K562 (cell line): ENCODE data around the gene GALNT16. TPM values are rescaled to one million over a fixed set of nuclear protein-coding genes. Genes with fewer than 3 reads are reported as not detected.

ENCODE experiments used
- ATAC-seq: fragments of 200-7000 bp; cut with Tn5 transposase; 3 replicates; pipeline ENCODE4 v1.9.1; 2020; ENCODE audit warnings: moderate library complexity
- BruUV-seq: library from RNA; stranded (reverse); fragments of 400-500 nt; replicated peaks from 2 replicates; lab custom pipeline; 2021; lab: Mats Ljungman, UMichigan
- CTCF ChIA-PET: fragments of 300-600 bp; formaldehyde crosslinking; extraction: SDS; loops from one replicate; lab custom pipeline; 2021; ENCODE audit warnings: low intra/inter-chr PET ratio; lab: Yijun Ruan, JAX
- POLR2A ChIA-PET: fragments of 300-600, 350-650 bp; sonication (Branson Sonifier 250); formaldehyde crosslinking; extraction: SDS; loops from one replicate; lab custom pipeline; 2021; ENCODE audit warnings: antibody characterized with exemption, inconsistent platforms; lab: Yijun Ruan, JAX
- DNase-seq, 4 experiments: peaks; one replicate each; pipeline versions ENCODE4 v3.0.0 to v3.0.0-alpha.2; 2011 to 2018; ENCODE audit warnings: low spot score in 3 of 4, mixed read lengths in 3 of 4; ENCODE audit errors: extremely low read depth in 1 of 4
- FAIRE-seq: peaks from 2 replicates; lab custom pipeline; 2011; peaks lifted over from hg19 to GRCh38; lab: Jason Lieb, UNC
- H2AFZ ChIP-seq: 2 replicates; pipeline ENCODE4 v1.6.0; 2011; ENCODE audit warnings: low read depth, low read length, control low read depth, inconsistent platforms
- H3K27ac ChIP-seq: fragments of 200-600 bp; 3 replicates; pipeline ENCODE4 v1.8.0; 2011; ENCODE audit warnings: low read depth, mild to moderate bottlenecking, control low read depth, inconsistent platforms, low read length, moderate library complexity, mixed read lengths; ENCODE audit errors: extremely low read depth
- H3K27me3 ChIP-seq, 2 experiments: fragments of 300-600 bp in 1 of 2; 2 replicates in 1 of 2; 3 replicates in 1 of 2; pipeline versions ENCODE4 v1.6.0 to v1.8.0; 2011; ENCODE audit warnings: inconsistent platforms in 2 of 2, low read length in 2 of 2, mild to moderate bottlenecking in 1 of 2, mixed read lengths in 1 of 2, moderate library complexity in 1 of 2; ENCODE audit not compliant: control insufficient read depth in 2 of 2, insufficient read depth in 2 of 2
- H3K36me3 ChIP-seq: fragments of 300-600 bp; 3 replicates; pipeline ENCODE4 v1.8.0; 2011; ENCODE audit warnings: mild to moderate bottlenecking, low read length, inconsistent platforms; ENCODE audit not compliant: control insufficient read depth, insufficient read depth
- H3K4me1 ChIP-seq, 2 experiments: fragments of 200-600 bp in 1 of 2; replicated peaks in 1 of 2; 2 replicates in 1 of 2; 3 replicates in 1 of 2; pipeline versions ENCODE4 v1.5.1 to v1.8.0; 2011; ENCODE audit warnings: inconsistent platforms in 2 of 2, low read length in 2 of 2, mild to moderate bottlenecking in 1 of 2, mixed read lengths in 1 of 2, moderate library complexity in 1 of 2; ENCODE audit not compliant: control insufficient read depth in 2 of 2, insufficient read depth in 2 of 2
- H3K4me2 ChIP-seq: 2 replicates; pipeline ENCODE4 v1.6.1; 2011; ENCODE audit warnings: low read length, control low read depth, inconsistent platforms, mixed read lengths; ENCODE audit not compliant: insufficient read depth
- H3K4me3 ChIP-seq: fragments of 200-600 bp; sonication (generic), shearing (Covaris generic); 2 replicates; pipeline ENCODE4 v1.5.1; 2016; ENCODE audit warnings: control low read depth, inconsistent platforms
- H3K79me2 ChIP-seq: fragments of 200-600 bp; 3 replicates; pipeline ENCODE4 v1.8.0; 2011; ENCODE audit warnings: low read length, inconsistent platforms; ENCODE audit not compliant: control insufficient read depth, insufficient read depth
- H3K9ac ChIP-seq, 2 experiments: 2 replicates each; pipeline versions ENCODE4 v1.6.0 to v1.6.1; 2011; ENCODE audit warnings: low read depth in 2 of 2, low read length in 2 of 2, control low read depth in 1 of 2, inconsistent platforms in 1 of 2, mild to moderate bottlenecking in 1 of 2, mixed read lengths in 1 of 2; ENCODE audit not compliant: insufficient read depth in 1 of 2
- H3K9me1 ChIP-seq: one replicate; pipeline ENCODE4 v1.6.0; 2011; ENCODE audit warnings: inconsistent platforms, mild to moderate bottlenecking, low read length, moderate library complexity; ENCODE audit not compliant: control insufficient read depth, insufficient read depth
- H3K9me3 ChIP-seq: replicated peaks from 2 replicates; pipeline ENCODE4 v1.5.1; 2011; ENCODE audit warnings: low read depth, low read length, inconsistent platforms; ENCODE audit not compliant: control insufficient read depth, insufficient read depth
- H4K20me1 ChIP-seq: replicated peaks from 2 replicates; pipeline ENCODE4 v1.6.1; 2011; ENCODE audit warnings: low read length, inconsistent platforms, mixed read lengths; ENCODE audit not compliant: control insufficient read depth, insufficient read depth
- CEBPG ChIP-seq, 3 experiments: fragments of 200-800 bp in 1 of 3; sonication (Bioruptor generic) in 1 of 3; sonication (generic) in 1 of 3; formaldehyde crosslinking in 1 of 3; IDR thresholded peaks in 2 of 3; conservative IDR thresholded peaks in 1 of 3; 2 replicates each; pipeline versions ENCODE4 v1.6.1 to v1.8.0; 2016 to 2022; ENCODE audit warnings: missing compliant biosample characterization in 2 of 3, missing genetic modification characterization in 2 of 3, mild to moderate bottlenecking in 1 of 3, missing genetic modification reagents in 1 of 3
- FIP1L1 ChIP-seq: fragments of 200-400 bp; formaldehyde crosslinking; IDR thresholded peaks from 2 replicates; pipeline ENCODE4 v1.6.1; 2018; ENCODE audit warnings: mild to moderate bottlenecking, low read depth, low read length; ENCODE audit not compliant: poor library complexity, severe bottlenecking
- SP1 ChIP-seq: sonication (generic); formaldehyde crosslinking; IDR thresholded peaks from 2 replicates; pipeline ENCODE4 v1.8.1; 2022; ENCODE audit warnings: mild to moderate bottlenecking, missing genetic modification reagents
- YY1 ChIP-seq, 3 experiments: IDR thresholded peaks; 2 replicates each; pipeline ENCODE4 v1.6.1; 2011; ENCODE audit warnings: low read length in 2 of 3, mild to moderate bottlenecking in 2 of 3, moderate library complexity in 2 of 3, borderline replicate concordance in 1 of 3, control low read depth in 1 of 3, low read depth in 1 of 3; ENCODE audit not compliant: insufficient read depth in 3 of 3, insufficient replicate concordance in 2 of 3, control insufficient read depth in 1 of 3, insufficient read length in 1 of 3; ENCODE audit errors: extremely low read depth in 1 of 3
- ZFP1 ChIP-seq: fragments of 450-650 bp; formaldehyde crosslinking; IDR thresholded peaks from 2 replicates; pipeline ENCODE4 v1.4.0; 2020; ENCODE audit warnings: mild to moderate bottlenecking, mixed read lengths
- ZNF551 ChIP-seq: fragments of 250-450 bp; sonication (Bioruptor Pico); IDR thresholded peaks from 2 replicates; pipeline ENCODE4 v1.5.0; 2021; ENCODE audit warnings: mild to moderate bottlenecking, moderate library complexity
- WGBS: fragments of 100-300 bp; shearing (Covaris generic); methylation state at CpG from one replicate; pipeline ENCODE4 v1.1.6; 2016; ENCODE audit warnings: low coverage, mixed read lengths; ENCODE audit not compliant: insufficient coverage; ENCODE audit errors: missing lambda C conversion rate; 5-methylcytosine and 5-hydroxymethylcytosine counted together
- in situ Hi-C: fragments of 300-500 bp; cut with MboI; formaldehyde crosslinking; loops from 4 replicates; pipeline ENCODE4 v1.15.0; 2018; ENCODE audit warnings: inconsistent platforms, mixed read lengths
- intact Hi-C: fragments of 100-400 bp; cut with micrococcal nuclease; formaldehyde crosslinking; loops from 2 replicates; pipeline ENCODE4 v1.14.2; 2022
- polyA plus RNA-seq, 8 experiments: library from polyadenylated mRNA; depleted of rRNA in 4 of 8; stranded (reverse) in 5 of 8; unstranded in 3 of 8; fragments of >200 nt; fragmentation: Nextera tagmentation in 2 of 8; fragmentation: Illumina TruSeq in 1 of 8; extraction: Ambion mirVana in 2 of 8; extraction: Trizol in 1 of 8; gene quantifications; 2 replicates each; pipeline versions ENCODE4 v1.2.1 to v1.2.3, GENCODE V29; 2011 to 2014; ENCODE audit warnings: inconsistent platforms in 1 of 8, missing spikeins in 1 of 8
- total RNA-seq, 7 experiments: library from RNA; depleted of rRNA in 6 of 7; stranded (reverse); fragments of >200 nt in 6 of 7; fragmentation: Illumina TruSeq in 2 of 7; extraction: Trizol in 2 of 7; gene quantifications; 2 replicates each; pipeline versions ENCODE4 v1.2.1 to v1.2.3, GENCODE V29; 2011 to 2021; ENCODE audit warnings: low replicate concordance in 1 of 7
- TF ChIP-seq, protein P1 (sequence below): fragments of 450-650 bp; formaldehyde crosslinking; IDR thresholded peaks from 2 replicates; pipeline ENCODE4 v1.4.0; 2020; ENCODE audit warnings: mild to moderate bottlenecking
- TF ChIP-seq, protein P2 (sequence below): fragments of 450-650 bp; IDR thresholded peaks from 2 replicates; pipeline ENCODE4 v1.7.0; 2016; ENCODE audit warnings: borderline replicate concordance
- TF ChIP-seq, protein P3 (sequence below): IDR thresholded peaks from 2 replicates; pipeline ENCODE4 v1.6.1; 2012; ENCODE audit warnings: low read depth, low read length, improper control_type of control experiment, borderline replicate concordance
- TF ChIP-seq, protein P4 (sequence below): IDR thresholded peaks from 2 replicates; pipeline ENCODE4 v1.6.1; 2011; ENCODE audit not compliant: insufficient read length; ENCODE audit errors: extremely low read depth

GALNT16 gene
- total and polyA plus RNA-seq, 9 of the 15 experiments (the other 6 are each of a cell fraction or from before 2014, with no cell fraction given): not detected

DNA sequence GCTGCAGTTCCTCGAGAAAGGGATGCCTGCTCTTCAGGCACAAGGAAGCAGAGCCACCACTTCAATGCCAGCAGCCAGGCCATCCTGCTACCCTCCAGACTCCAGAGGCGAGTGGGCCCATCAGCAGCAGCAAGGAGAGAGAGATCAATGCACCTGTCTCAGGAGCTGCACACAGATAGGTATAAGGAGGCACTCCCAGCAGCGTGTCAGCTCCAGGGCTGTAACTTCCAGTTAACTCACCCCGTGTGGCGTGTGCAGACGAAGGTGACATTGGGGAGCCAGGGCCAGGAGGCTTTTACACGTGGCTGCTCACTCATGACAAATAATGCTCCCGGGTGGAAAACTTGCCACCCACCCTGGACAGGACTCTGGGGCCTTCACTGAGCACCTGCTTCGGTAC lies 24.2 kb downstream of the GALNT16 start:
- no peaks in the 10 kb centered on the region for H3K36me3 ChIP-seq
- intact Hi-C loops: no loop called here
- no peak for FAIRE-seq
- CTCF ChIA-PET: no interaction called here
- TF ChIP-seq, protein P1, sequence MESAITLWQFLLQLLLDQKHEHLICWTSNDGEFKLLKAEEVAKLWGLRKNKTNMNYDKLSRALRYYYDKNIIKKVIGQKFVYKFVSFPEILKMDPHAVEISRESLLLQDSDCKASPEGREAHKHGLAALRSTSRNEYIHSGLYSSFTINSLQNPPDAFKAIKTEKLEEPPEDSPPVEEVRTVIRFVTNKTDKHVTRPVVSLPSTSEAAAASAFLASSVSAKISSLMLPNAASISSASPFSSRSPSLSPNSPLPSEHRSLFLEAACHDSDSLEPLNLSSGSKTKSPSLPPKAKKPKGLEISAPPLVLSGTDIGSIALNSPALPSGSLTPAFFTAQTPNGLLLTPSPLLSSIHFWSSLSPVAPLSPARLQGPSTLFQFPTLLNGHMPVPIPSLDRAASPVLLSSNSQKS (CRISPR knock-in tag): no peak
- no peak for TF ChIP-seq SP1
- TF ChIP-seq ZNF551 (CRISPR knock-in tag): no peak
- TF ChIP-seq, protein P2, sequence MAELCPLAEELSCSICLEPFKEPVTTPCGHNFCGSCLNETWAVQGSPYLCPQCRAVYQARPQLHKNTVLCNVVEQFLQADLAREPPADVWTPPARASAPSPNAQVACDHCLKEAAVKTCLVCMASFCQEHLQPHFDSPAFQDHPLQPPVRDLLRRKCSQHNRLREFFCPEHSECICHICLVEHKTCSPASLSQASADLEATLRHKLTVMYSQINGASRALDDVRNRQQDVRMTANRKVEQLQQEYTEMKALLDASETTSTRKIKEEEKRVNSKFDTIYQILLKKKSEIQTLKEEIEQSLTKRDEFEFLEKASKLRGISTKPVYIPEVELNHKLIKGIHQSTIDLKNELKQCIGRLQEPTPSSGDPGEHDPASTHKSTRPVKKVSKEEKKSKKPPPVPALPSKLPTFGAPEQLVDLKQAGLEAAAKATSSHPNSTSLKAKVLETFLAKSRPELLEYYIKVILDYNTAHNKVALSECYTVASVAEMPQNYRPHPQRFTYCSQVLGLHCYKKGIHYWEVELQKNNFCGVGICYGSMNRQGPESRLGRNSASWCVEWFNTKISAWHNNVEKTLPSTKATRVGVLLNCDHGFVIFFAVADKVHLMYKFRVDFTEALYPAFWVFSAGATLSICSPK: no peak
- TF ChIP-seq, protein P3, sequence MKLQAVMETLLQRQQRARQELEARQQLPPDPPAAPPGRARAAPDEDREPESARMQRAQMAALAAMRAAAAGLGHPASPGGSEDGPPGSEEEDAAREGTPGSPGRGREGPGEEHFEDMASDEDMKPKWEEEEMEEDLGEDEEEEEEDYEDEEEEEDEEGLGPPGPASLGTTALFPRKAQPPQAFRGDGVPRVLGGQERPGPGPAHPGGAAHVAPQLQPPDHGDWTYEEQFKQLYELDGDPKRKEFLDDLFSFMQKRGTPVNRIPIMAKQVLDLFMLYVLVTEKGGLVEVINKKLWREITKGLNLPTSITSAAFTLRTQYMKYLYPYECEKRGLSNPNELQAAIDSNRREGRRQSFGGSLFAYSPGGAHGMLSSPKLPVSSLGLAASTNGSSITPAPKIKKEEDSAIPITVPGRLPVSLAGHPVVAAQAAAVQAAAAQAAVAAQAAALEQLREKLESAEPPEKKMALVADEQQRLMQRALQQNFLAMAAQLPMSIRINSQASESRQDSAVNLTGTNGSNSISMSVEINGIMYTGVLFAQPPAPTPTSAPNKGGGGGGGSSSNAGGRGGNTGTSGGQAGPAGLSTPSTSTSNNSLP: no peak
- no peak for TF ChIP-seq ZFP1 (CRISPR knock-in tag)
- no peak for TF ChIP-seq FIP1L1
- TF ChIP-seq, protein P4, sequence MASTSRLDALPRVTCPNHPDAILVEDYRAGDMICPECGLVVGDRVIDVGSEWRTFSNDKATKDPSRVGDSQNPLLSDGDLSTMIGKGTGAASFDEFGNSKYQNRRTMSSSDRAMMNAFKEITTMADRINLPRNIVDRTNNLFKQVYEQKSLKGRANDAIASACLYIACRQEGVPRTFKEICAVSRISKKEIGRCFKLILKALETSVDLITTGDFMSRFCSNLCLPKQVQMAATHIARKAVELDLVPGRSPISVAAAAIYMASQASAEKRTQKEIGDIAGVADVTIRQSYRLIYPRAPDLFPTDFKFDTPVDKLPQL: no peak
- no peak for TF ChIP-seq YY1 (IDR thresholded peaks at IDR 0.05; ENCODE audit: borderline replicate concordance in 1 of 3, control insufficient read depth in 1 of 3, extremely low read depth in 1 of 3, insufficient read depth in 3 of 3, insufficient read length in 1 of 3, insufficient replicate concordance in 2 of 3, low read depth in 1 of 3, low read length in 2 of 3)
- TF ChIP-seq CEBPG (CRISPR knock-in tag; IDR thresholded peaks at IDR 0.05): no peak
- no peak for TF ChIP-seq CEBPG (tag; conservative IDR thresholded peaks at IDR 0.05 in 1 of 2, IDR thresholded peaks at IDR 0.05 in 1 of 2)
- TF ChIP-seq, all 486 proteins: peak for 0
- Histone ChIP-seq H3K27ac (no peak overlapping the region), H4K20me1 (no peaks in the 10 kb centered on the region), H3K4me1 (no peaks in the 10 kb centered on the region), H3K9me3 (no peaks in the 10 kb centered on the region), H3K9ac (no peak overlapping the region), H2AFZ (no peak overlapping the region), H3K9me1 (no peaks in the 10 kb centered on the region), H3K4me2 (no peak overlapping the region), H3K27me3 (peaks cover 3 to 26% of the 10 kb centered on the region in 2 experiments; a peak in 2 of 5 replicates), H3K4me3 (no peak overlapping the region), H3K79me2 (no peaks in the 10 kb centered on the region)
- no peak for DNase-seq
- in situ Hi-C loops: no loop called here
- WGBS: 4% methylated on average over 9 of the region's 9 CpGs
- no TSS peak for BruUV-seq
- ATAC-seq: no peak
- POLR2A ChIA-PET: no interaction called here
